ENCODE results near the gene GDPD3.

Gene GDPD3

DNA sequence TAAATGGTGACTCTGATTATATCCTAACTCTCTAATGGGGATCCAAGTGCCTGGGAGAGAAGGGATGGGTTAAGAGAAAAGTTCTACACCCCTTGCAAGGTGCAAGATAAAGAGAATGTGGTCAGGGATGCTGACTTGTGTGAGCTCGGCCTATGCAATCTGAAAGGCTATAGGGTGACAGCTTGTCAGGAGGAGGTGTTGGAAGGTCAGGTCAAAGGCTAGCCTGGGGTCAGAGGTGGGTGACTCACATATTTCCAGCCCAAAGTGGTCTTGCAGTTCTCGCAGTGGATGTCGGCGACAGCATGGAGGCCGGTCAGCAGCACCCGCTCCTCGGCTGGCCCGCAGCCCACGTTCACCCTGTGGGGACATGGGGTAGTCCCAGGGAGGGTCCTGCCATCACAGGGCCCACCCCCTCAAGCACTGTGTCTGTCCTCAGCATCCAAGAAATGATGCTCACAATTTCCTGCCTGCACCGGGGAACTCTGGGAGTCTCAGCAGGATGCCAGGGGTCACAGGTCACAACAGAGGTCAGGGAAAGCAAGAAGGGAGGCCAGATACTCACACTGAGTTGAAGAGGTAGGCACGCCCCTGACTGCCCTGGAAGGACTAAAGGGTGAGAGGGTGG is 18.7 kb downstream of the GDPD3 start:
- no peak for DNase-seq

DNA sequence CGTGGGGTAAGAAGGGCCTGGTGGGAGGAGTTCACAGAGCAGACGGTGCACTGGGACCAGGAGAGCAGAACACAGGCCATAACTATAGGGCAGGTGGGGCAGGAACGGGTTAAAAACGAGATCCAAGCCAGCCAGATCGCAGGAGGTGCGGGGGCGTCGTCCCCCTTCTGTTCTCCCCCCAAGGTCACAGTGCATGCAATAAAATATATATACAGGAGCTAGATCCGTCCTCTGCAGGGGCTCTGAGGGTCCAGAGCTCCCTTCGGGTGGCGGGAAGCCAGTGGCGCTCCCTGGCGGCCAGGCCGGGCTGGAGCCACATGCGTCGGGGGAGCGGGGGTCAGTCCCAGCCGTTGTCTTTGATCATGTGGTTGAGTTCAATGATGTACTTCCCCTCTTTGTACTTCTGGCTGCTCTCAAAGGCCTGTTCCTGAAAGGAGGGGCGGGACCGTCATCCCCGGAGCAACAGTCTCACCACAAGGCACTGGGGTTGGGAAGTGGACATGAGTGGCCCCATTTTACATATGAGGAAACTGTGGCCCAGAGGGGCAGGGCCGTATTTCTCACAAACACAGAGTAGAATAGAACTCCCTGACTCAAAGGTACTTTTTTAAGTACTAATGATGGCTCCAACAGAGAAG is 20.8 kb downstream of the GDPD3 start:
- peak; percentile 89 for DNase-seq

DNA sequence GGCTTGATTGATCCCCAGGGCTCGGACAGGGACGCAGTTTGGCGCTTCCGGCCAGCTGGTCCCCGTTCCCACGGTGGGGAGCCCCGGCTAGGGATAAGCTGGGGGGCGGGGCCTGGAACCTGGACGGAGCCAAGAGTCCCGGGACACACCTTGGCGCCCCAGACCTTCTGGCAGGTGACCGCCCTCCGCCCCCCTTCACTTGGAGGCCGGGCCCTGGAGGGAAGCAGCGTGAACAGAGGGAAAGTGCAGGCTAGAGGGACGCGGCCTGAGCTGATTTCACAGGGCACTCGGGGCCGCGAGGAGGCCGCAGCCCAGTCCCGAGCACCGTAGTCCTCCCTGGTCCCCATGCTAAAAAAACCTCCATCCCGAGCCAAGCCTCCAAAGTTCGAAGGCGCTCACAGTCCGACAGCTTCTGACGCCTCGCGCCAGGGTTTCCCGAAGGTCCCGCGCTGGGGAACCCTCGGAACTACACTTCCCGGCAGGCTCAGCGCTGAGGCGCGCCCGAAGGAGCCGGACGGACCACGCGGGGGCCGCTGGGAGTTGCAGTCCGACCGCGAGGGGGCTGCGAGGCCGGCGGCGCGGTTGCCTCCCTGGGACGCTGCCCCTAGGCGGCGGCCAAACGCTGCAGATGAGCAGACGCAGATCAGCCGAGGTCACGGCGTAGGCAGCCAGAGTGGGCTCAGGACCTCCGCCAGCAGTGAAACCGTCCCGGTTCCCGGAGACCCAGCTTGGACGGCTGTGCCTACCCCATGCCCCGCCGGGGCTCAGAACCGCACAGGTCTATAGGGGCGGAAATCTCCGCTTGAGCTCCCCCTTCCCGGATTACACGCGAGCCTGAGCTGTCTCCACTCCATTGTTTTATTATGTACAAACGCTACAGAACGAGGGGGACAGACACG is 21.6 kb downstream of the GDPD3 start, which contains the start of gene TBX6:
Gene TBX6 (minus strand): TSS at position 451 of the 899 bp plus-strand sequence. CDS start 731 bp downstream, outside the sequence.
- DNase-seq = peak; percentile 97

DNA sequence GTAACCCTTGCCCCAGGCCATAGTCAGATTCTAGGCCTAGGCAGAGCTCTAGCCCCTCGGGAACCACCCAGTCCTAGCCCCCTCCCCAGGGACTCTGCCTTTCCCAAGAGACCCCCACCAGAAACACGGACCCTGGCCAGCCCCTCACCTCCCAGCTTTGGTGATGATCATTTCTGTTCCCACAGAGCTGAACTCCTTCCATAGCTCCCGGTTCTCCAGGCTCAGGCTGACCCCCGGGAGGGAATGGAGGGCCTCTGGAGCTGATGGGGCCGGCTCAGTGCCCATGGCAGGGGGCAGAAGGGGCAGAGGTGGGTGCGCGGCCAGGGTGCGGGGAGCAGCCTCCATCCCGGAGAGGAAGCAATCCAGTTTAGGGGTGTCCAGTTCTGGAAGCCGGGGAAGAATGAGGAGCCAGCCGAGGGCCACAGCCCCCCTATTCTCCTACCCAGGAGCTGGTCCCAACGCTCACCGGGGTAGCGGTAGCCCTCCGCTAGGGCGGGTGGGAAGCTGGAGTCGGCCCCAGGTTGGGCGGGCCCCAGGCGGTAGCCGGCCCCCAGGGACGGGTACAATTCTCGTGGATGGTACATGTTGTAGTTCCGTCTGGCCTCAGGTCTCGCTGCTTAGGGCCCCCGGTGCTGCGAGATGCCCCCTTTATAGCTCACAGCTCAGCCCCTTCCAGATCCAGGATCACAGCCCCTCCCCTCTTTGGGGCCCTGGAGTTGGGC is 22.6 kb downstream of the GDPD3 start:
- no peak for DNase-seq

DNA sequence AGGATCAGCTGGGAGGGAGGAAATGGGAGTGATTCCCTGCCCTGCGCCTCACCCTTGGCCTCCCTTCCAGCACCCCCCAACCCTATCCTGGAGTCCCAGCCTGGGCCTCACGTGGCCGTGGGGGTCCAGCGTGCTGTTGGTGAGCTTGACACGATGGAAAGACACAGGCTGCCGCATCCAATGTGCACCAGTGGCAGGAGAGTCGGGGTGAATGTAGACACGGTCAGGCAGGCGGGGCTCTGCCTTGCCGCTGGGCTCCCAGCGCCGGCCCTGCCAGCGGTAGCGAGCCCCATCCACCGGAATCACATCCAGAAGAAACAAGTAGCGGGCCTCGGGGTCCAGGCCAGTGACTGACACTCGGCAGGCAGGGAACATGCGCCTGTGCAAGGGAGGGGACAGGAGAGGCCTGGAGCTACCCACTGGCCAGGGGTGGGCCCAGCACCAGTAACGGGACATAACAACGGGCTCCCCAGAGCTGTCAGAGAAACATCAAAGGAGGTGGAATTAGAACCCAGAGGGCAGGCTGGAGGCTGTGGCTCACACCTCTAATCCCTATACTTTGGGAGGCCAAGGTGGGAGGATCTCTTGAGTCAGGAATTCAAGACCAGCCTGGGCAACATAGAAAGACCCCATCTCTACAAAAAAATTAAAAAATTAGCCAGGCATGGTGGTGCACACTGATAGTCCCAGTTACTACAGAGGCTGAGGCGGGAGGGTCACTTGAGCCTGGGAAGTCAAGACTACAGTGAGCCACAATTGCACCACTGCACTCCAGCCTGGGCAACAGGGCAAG is 24.3 kb downstream of the GDPD3 start:
- no peak for DNase-seq

DNA sequence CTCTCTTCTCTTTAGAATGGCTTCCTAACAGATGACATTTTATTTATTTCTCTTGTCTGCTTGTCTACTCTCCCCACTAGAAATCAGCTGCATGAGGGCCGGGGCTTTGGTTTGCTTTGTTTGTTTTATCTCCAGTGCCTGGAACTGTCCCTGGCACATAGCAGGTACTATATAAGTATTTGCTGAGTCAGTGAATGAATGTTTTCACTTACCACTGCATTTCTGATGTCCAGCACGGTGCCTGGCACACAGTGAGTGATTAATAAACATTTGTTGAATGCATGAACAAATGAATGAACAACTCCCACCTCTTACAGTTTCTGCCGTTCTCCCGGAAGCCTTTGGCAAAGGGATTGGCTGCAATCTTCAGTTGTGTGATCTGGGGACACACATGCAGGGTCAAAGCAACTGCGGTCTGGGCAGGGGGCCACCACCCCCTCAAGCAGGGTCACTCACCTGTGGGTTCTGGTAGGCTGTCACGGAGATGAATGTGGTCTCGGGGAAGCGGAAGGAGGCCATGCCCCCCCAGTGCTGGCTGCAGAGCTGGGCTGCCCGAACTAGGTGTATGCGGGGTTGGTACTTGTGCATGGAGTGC is 25.0 kb downstream of the GDPD3 start:
- no peak for DNase-seq

DNA sequence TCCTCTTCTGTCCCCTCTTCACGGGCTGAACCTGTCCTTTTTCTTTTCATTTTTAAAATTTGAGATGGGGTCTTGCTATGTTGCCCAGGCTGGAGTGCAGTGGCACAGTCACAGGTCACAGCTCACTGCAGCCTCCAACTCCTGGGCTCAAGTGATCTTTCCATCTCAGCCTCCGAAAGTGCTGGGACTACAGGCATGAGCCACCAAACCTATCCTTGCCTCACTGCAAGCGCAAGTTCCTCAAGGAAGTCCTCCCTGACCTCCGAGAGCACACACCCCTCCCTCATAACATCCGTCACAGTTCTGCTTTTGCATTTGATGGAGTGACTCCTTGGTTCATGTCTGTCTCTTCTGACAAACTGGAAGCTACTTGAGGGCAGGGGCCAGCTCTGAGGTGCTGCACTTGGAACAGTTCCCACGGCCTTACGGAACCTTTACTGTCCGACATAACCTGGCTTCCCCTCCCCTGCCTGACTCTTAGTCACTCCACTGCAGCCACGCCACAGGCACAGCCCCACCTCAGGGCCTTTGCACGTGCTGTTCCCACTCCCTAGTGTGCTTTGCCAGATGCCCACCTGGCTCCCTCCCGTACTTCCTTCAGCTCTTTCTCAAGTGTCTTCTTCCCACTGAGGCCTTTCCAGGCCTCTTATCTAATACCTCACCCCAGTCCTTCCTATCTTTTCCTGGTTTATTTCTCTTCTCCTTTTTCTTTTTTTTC is 26.0 kb downstream of the GDPD3 start:
- DNase-seq = no peak

DNA sequence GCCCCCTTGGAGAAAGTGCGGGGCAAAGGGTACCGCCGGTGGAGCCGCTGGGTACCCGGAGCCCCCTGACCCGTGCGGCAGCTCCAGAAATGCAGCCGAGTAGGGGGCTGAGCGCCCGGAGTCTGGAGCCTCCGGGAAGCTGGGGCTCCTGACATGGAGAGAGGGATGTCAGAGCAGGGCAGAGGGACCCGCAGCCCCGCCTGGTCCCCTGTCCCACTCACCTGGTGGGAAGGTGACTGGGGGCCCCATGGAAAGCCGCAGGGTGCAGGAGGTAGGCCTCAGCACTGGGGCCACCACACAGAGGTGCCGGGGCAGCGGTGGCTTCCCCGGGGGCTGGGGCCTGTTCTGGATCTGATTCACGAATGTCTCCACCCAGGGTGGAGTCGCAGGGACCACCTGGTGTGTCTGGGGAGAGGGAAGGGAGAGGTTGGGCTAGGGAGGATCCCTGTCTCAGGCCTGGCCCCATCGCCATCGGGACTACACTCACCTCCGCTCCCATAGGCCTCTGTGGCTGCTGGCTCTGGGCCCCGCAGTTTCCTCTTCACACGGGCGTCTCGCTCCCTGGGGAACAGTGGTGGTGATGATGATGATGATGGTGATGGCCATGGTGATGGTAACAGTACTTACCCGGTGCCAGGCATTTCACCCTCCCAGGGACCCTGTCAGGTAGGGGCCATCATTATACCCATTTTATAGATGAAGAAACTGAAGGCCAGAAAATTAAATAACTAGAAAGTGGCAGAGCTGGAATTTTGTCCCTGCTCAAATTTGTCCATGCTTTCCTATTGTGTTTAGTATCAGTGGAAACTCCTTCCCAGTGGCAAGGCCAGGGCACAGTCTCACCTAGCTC is 26.8 kb downstream of the GDPD3 start:
- no peak for DNase-seq

DNA sequence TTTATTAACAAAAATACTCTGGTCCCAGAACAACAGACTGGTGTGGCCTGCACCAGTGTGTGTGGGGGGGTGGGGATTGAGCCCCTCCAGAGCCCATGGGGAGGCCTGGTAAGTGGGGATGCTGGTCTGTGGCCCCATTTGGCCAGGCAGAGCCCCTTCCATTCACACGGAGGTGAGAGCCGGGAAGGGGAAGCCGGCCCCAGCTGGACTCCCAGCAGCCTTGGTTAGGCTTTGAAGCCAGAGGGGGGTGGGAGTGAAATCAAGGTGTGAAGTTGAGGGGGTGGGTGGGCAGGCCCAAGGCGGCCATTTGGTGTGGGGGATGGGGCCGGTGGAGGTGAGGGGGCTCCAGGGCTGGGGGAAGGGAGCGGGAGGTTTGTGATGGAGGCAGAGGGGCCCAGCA is 27.5 kb downstream of the GDPD3 start:
- no peak for DNase-seq

DNA sequence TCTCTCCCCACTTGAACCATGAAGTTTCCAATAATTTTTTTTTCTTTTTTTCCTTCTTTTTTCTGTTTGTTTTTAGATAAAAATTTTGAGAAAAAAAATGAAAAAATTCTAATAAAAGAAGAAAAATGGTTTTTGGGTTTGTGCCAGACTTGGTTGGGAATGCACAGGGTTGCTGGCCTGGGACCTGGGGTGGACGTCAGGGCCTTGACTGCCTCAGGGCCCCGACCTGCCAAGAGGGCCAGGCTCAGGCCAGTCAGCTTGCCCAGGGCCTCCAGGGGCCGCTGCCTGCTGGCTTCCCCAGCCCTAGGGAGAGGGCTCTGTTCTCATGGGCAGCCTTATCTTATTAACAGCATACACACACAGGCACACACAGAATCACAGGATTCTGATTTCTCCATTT is 28.1 kb downstream of the GDPD3 start:
- no peak for DNase-seq

DNA sequence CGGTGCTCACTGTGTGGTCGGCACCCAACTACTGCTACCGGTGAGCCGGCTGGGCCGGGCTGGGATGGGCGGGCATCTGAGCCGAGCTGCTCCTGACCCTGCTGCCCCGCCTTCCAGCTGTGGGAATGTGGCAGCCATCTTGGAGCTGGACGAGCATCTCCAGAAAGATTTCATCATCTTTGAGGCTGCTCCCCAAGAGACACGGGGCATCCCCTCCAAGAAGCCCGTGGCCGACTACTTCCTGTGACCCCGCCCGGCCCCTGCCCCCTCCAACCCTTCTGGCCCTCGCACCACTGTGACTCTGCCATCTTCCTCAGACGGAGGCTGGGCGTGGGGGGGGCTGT is 28.5 kb downstream of the GDPD3 start:
- no peak for DNase-seq

DNA sequence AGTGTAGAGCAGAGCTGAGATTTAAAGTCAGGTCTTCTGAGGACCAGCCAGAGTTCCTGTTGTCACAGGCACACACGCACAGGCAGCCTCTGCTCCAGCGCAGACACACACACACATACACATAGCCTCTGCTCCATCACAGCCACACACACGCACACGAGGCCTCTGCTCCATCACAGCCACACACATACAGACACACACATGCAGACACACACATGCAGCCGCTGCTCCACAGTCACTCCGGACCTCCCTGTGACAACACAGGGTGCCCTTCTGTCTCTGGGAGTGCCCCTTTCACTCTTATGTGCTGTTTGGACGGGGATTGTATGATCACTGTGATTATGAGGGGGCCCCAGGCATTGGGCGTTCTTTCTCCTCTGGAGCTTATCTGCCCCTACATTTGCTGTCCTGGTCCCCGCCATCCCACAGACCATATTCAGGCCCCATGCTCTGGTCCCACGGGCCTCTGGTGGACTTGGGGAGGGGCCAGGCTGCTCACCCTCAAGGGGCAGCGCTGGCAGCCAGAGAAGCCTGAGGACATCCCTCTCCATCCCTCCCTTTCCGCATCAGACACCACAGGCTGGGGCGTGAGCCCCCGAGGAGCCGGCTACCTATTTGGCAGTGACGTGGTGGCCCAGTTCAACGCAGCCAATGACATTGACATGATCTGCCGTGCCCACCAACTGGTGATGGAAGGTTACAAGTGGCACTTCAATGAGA is 29.1 kb downstream of the GDPD3 start:
- no peak for DNase-seq

DNA sequence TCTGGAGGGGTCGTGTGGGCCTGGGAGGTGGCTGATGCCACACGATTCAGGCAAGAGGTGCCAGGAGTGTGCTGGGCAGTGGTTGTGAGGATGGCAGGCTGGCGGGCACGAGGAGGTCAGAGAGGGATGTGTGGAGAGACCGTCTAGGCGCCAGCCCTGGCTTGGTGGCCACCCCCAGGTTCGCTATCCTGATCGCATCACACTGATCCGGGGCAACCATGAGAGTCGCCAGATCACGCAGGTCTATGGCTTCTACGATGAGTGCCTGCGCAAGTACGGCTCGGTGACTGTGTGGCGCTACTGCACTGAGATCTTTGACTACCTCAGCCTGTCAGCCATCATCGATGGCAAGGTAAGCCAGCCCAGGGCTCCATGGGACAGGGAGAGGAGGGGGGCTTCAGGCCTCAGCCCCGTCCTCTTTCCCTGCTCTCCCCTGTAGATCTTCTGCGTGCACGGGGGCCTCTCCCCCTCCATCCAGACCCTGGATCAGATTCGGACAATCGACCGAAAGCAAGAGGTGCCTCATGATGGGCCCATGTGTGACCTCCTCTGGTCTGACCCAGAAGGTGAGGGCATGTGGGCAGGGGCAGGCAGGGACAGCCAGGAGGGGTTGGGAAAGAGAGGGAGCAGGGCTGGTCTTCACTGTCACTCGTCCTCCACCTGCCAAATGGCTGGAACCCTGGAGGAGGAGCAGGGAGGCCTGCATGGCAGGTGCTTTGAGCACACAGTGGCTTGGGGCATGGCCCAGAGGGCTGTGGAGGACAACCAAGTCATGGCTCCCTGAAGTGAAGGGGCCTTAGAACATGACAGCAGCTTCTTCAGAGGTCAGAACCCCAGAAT is 29.9 kb downstream of the GDPD3 start:
- no peak for DNase-seq

DNA sequence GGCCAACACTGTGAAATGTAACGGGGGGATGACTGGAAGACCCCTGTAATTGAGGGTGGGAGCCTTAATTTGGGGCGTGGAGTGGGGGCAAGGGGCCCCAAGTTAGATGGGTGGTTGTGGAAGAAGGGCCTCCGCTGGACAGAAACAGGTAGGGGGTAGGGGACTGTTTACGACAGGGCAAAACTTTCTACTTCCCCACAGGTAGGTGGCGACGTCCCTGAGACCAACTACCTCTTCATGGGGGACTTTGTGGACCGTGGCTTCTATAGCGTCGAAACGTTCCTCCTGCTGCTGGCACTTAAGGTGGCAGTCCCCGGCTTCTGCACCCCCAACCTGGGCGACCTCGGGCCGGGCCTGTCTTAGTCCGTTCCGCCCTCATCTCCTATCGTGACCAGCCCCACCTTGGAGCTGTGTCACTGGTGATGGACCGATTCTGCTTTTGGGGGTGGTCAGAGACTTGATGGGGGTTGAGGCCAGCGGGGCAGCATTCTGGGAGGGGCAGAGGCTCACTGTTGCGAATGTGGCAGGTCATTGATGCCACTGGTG is 30.7 kb downstream of the GDPD3 start:
- DNase-seq = no peak

DNA sequence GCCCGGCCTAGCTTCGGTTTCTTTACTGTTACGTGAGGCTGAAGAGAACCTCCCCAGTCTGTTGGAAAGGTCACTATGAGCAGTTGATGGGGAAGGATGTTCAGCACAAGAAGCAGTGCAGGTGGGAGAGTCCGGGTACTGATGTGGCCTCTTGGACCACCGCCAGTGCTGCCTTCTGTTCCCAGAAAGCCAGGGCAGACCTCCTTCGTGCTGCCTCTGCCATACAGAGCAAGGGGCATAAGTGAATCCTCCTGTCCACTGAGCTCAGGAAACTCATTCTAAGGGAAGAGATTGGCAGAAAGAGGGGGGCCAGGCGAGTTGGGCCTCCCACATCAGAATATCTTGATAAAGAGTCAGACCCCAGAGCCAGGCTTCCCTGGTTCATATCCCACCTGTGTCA is 33.9 kb downstream of the GDPD3 start:
- DNase-seq = no peak

DNA sequence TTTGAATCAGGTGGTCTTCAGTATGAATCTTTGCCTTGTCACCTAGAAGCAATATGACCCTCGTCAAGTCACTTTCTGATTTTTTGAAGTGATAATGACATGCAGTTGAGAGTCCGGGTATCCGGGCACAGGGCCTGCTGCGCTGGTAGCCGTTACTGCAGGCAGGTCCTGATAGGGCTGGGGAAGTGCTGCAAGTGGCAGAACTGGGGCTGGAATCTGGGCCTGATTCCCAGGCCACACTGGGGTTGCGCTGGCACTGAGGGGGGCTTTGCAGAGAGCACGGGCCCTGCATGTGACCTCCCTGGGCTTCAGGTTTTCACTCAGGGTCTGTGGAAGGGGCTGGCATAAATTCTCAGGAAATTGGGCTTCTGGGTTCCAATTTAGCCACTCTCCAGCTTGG is 34.6 kb downstream of the GDPD3 start:
- no peak for DNase-seq

DNA sequence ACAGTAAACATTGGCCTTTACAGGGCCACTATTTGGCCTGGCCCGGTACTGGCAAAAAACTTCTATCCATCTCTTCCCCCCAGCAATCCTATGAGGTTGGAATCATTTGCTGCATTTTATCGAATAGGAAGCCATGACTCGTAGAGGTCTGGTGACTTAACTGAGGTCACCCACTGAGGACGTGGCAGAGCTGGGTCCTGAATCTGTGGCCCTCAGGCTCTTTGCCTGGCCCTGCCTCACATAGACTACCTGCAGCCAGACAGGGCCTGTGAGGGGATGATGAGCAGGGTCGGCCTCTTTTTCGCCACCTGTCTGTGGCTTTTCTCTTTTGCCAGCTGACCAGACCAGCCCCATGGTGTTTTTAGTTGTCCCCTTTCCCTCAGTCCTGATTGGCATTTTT is 35.7 kb downstream of the GDPD3 start:
- no peak for DNase-seq

DNA sequence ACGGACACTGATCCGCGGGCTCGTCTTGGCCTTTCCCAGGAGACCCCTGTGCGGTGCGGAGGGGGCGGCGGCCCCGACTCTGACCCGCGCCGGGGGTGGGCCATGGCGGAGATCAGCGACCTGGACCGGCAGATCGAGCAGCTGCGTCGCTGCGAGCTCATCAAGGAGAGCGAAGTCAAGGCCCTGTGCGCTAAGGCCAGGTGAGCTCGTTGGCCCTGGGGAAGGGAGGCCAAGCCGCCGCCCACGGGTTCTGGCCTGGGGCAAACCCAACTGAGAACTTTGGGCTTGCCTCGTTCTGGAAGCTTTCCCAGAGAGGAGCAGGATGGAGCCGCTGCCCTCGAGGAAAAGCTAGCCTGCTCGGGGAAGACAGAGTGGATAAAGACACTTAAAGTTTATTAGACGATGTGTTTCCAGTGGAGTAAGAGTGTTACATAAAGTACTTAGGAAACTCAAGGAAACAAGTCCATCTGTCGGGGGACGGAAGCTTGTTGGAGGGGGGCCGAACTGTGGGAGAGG is 37.0 kb downstream of the GDPD3 start:
- DNase-seq = no peak

Data from activated CD8-positive, alpha-beta memory T cell treated with anti-CD3 and anti-CD28 coated beads, Interleukin-2, amount 50 U/mL, for 48 hours (primary cell).